GDM1 (cell line): ENCODE measurements around the gene ALOX5.
"Not testable (repeated sequence)": the region's sequence is repeated elsewhere in the genome, so short reads cannot be mapped to it uniquely, and the experiment has no call there.

Source experiments
- DNase-seq: peaks from one replicate; lab custom pipeline; 2025; lab: John Stamatoyannopoulos, UW

Gene ALOX5

DNA sequence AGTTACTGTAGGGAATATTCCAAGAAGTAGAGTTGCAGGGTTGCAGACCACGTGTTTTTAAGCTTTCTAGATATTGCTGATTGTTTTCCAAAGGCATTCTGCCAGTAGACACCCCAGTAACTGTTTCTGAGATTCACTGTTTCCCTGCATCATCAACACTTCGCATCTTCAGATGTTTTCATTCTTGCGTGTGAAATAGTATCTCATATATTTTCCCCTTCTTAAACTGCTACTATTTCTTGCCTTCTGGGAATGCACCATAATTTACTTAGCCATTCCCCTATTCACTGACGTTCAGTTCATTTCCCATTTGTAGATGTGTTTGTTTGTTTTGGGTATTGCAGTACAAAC, 30.7 kb downstream of the ALOX5 start:
- DNase-seq = no peak

GRCh38 chr10:45407542-45407941, 33.5 kb downstream of the ALOX5 start:
- DNase-seq = no peak

DNA sequence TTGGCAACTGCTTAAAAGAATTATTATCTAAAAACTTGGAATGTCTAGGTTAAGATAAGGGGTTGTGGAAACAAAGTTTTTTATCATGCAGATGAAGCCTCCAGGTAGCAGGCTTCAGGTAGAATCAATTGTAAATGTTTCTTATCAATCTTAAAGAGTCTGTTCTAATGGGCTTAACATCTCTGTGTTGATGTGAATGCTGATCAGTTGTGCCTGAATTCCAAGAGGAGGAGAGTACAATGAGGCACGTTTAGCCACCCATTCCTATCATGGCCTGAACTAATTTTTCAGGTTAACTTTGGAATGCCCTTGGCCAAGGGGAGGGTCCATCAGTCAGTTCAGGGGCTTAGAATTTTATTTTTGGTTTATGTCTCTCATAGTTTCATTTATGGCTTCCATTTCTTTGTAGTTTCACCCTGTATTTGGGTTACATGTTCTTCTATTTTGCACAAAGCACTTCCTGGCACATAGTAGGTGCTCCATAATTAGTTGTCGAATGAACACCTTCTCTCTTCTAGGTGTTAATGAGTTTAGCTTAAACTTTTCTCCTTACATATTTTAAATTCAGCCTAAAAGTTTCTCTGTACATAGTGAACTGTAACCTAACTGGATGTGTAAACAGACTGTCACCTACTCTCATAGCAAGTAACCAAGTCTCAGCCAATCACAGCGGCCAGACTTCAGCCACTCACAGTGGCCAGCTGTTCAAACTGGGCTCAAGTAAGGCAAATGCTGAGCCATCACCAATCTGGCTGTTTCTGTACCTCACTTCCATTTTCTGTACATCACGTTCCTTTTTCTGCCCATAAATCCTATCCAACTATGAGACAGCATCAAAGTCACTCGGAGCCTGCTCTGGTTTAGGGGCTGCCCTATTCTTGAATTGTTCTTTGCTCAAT, 34.7 kb downstream of the ALOX5 start:
- no peak for DNase-seq

GRCh38 chr10:45409347-45409746, 35.3 kb downstream of the ALOX5 start:
- not testable (repeated sequence) for DNase-seq

DNA sequence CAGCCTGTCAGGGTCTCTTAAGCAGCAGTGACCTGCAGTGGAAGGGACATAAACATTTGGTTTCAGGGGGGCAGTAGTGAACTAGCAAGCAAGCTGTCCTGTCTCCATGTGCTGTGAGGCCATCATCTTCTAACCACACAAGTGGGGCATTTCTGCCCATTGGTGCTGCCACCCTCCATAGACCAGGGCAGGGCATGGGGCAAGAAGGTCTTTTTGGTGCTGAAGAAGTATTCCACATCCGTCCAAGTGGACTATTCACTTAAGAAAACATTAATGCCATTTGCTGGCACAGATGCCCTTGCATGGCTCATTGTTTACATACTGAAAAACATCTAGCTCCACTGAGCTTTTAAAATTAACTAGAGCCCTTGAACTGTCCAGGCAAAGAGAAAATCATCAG, 35.8 kb downstream of the ALOX5 start:
- no peak for DNase-seq

GRCh38 chr10:45410489-45410806, 36.4 kb downstream of the ALOX5 start:
- DNase-seq = no peak

GRCh38 chr10:45410807-45411606, 37.0 kb downstream of the ALOX5 start:
- no peak for DNase-seq

GRCh38 chr10:45411607-45411940, 37.6 kb downstream of the ALOX5 start:
- DNase-seq = no peak

GRCh38 chr10:45415062-45415461, 41.0 kb downstream of the ALOX5 start:
- not testable (repeated sequence) for DNase-seq

DNA sequence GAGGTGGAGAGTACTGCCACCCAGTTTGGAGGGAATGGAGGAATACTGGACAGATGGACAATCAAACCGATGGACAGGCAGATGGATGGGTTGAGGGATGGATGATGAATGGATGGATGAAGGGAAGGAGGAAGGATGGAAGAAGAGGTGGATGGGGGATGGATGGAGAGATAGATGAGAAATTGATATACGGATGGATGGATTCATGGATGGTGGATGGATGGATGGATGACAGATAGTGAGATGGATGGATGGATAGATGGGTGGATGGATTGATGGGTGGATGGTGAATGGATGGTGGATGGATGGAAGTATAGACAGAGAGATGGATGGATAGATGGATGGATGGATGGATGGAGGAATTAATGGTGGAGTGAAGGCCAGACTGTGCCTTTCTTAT, 42.6 kb downstream of the ALOX5 start:
- no peak for DNase-seq

DNA sequence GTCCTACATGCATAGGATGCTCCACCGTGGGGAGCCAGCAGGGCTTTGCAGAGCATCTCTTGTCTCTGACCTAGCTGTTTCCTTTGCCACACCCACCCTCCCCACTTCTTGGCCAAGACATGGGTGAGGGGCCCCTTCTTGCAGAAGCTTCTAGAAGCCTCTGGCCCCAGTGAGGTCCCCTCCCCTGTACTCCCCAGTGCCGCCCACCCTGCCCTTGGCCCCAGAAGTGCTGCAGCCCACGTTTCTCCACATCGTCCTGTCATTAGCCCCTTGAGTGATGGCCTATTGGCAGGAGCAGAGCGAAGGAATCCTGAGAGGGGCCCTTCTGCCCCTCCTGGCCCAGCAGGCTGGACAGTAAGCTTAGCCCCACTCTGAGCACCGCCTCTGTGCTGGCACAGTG, 43.7 kb downstream of the ALOX5 start:
- DNase-seq = no peak

GRCh38 chr10:45418417-45418848, 44.4 kb downstream of the ALOX5 start:
- no peak for DNase-seq

GRCh38 chr10:45418849-45419675, 45.0 kb downstream of the ALOX5 start:
- DNase-seq = no peak

DNA sequence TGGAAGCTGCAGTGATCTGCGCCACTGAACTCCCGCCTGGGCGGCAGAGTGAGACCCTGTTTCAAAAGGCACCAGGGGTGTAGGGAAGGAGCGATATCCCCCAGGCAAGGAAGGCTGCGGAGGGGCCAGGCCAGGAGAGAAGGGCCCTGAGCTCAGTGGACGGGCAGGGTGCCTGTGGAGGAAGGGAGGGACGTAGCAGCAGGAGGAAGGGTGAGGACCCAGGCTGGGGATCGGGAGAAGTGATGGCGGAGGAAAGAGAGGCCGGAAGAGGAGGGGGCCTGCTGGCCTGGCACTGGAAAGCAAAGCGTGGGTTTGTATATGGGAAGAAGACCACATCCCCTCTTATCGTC, 45.6 kb downstream of the ALOX5 start:
- DNase-seq = no peak

DNA sequence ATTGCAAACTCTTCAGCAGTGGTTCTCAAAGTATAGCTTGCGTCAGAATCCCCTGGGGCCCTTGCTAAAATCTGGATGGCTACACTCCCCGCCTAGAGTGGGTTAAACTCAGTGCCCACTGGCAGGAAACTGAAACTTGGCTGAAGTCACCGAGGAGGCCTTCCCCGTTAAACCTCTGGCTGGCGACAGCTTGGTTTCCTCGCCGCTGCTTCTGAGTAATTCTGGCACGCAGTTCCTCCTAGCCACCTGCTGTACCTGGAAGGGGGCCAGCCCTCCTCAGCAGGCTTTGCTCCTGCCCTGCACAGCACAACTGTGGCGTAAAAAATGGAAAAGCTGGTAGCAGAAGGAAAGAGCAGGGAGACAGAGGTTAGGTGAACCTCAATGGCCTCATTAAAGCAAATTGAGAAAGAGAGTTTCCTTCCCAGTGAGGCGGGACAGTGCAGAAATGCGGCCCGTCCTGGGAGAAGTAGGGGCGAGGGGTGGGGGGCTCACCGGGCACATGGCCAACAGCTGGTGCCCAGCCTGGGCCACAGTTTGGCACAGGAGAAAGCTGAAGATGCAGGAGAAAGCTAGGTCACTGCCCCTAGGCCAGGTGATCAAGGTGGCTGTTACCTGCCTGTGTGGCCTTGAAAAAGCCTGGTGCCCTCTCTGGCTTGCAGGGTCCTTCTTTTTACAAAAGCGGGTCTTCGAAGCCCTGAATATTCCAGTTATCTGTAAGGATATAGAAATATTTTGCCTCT, 46.6 kb downstream of the ALOX5 start:
- peak; percentile 21 for DNase-seq

GRCh38 chr10:45421221-45422097, 47.4 kb downstream of the ALOX5 start:
- DNase-seq = no peak

- DNase-seq = no peak
These were observed 48.3 kb downstream of the ALOX5 start for GRCh38 chr10:45422207-45422865.

DNA sequence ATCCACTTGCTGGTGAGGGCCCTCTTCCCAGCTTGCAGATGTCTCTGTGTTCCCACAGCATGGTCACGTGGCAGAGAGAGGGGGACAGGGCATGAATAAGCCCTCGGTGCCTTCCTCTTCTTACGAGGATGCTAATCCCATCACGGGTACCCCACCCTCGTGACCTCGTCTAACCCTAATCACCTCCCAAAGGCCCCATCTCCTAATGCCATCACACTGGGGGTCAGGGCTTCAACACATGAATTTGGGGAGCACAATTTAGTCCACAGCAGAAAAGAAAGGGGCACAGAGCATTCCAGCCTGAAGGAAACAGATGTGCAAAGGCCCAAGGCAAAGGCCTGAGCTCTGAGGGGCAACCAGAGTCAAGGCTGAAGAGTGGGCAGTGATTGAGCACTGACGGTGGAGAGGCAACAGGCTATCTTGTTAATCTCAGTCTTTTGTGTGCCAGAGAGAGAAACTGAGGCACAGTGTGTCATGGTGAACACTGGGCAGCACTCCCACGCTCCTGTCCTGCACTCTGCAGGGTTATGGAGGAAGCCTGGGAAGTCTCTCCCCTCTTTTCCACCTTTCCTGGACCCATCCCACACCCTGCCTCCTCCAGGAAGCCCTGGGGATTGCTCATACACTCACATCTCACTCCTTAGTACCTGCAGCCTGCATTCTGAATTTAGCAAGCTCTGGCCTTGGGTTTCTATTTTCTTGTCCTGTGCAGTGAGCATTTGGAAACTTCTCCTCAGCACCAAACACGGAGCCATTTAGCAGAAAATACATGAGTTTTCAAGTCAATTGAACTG, 49.0 kb downstream of the ALOX5 start:
- no peak for DNase-seq

GRCh38 chr10:45423976-45424499, 50.0 kb downstream of the ALOX5 start:
- no peak for DNase-seq
